HG02870 (cell line): ENCODE measurements around the gene BCAP29.
A peak's percentile ranks its signal among the peaks of the same experiment; 100 is the strongest.
"Not testable (repeated sequence)": the region's sequence is repeated elsewhere in the genome, so short reads cannot be mapped to it uniquely, and the experiment has no call there.

Experiments
- ATAC-seq: cut with Tn5 transposase; IDR thresholded peaks from one replicate; pipeline ENCODE4 v1.9.1; 2021; ENCODE audit warnings: mild to moderate bottlenecking, moderate library complexity; ENCODE audit not compliant: unreplicated experiment

BCAP29 gene

GRCh38 chr7:107579885-107580715 lies at the start of gene BCAP29:
Gene BCAP29, plus strand, starts transcription at chr7:107580246. Its CDS starts 527 bp downstream, at chr7:107580773.
- ATAC-seq = peak; percentile 82

- ATAC-seq = no peak
Measured at GRCh38 chr7:107530751-107531150, 49.3 kb upstream of the BCAP29 start.

- no peak for ATAC-seq
Measured at GRCh38 chr7:107534139-107534538, 45.9 kb upstream of the BCAP29 start.

GRCh38 chr7:107537228-107537627 lies 42.8 kb upstream of the BCAP29 start:
- ATAC-seq = not testable (repeated sequence)

GRCh38 chr7:107538001-107538400 lies 42.0 kb upstream of the BCAP29 start:
- no peak for ATAC-seq

GRCh38 chr7:107543338-107543993 lies 36.6 kb upstream of the BCAP29 start:
- no peak for ATAC-seq

GRCh38 chr7:107544848-107545591 lies 35.0 kb upstream of the BCAP29 start:
- ATAC-seq = no peak

- ATAC-seq = no peak
Measured at GRCh38 chr7:107551936-107552335, 28.1 kb upstream of the BCAP29 start.

GRCh38 chr7:107555893-107556292 lies 24.2 kb upstream of the BCAP29 start:
- ATAC-seq = peak; percentile 75

- ATAC-seq = no peak
Measured at GRCh38 chr7:107559864-107560263, 20.2 kb upstream of the BCAP29 start.

- ATAC-seq = no peak
Measured at GRCh38 chr7:107560898-107561516, 19.0 kb upstream of the BCAP29 start.

- peak; percentile 61 for ATAC-seq
Measured at GRCh38 chr7:107563081-107563774, 16.8 kb upstream of the BCAP29 start.

- ATAC-seq = peak; percentile 96
Measured at GRCh38 chr7:107563775-107564552, 16.1 kb upstream of the BCAP29 start, which contains the start of the genes COG5 and DUS4L. Gene COG5, minus strand, starts transcription at chr7:107563920. Its CDS starts 24 bp downstream, at chr7:107563896. Gene DUS4L, plus strand, starts transcription at chr7:107563971. Its CDS starts 3,100 bp downstream, at chr7:107567071.

GRCh38 chr7:107564553-107565298 lies 15.3 kb upstream of the BCAP29 start:
- ATAC-seq = no peak

- ATAC-seq = no peak
Measured at GRCh38 chr7:107570298-107570697, 9.7 kb upstream of the BCAP29 start.

- ATAC-seq = no peak
Measured at GRCh38 chr7:107573537-107573936, 6.5 kb upstream of the BCAP29 start.

- ATAC-seq = no peak
Measured at GRCh38 chr7:107579554-107579884, 527 bp upstream of the BCAP29 start.

- no peak for ATAC-seq
Measured at GRCh38 chr7:107580716-107581383, 804 bp downstream of the BCAP29 start.
